ENCODE measurements around the gene WDFY4.

WDFY4 gene

DNA sequence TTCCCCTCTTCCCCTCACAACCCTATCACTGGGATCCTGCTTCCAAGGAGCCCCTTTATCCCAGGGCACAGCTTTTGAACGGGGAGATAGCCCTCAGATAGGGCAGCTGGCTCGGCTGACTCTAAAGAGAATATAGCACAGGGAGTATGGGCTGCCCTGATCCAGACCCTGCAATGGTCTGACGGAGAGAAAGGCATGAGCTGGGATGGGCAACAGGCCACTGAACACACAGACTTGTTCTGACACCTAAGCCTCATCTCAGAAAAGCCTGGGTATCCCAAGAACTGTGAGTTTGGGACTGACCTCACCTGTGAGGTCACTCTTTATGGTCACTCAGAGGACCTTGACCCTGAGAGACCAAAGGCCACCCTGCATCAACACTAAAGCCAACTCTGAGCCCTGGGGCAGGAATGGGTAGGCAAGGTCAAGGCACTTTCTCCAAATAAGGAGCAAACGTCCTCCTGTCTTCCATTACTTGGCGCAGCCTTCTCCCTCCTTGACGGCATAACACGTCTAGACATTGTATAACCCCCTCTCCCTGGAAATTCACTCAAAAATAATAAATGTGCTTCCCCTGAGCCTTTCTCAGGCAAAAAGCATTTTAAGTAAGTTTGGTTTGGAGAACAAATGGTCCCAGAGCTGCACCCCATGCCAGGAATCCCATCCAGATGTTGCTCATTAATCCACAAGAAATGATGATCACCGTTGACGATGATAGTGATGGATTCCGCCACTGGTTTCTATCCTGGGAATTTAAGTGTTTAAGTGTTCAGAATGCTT is 263.2 kb downstream of the WDFY4 start:
- ChIA-PET POLR2A (no interaction called here), CTCF (interaction anchor here (0.7 kb wide), 1 partner anchor 11 kb away, joined by 3 read pairs; no protein-coding TSS in a partner anchor)
- H3K4me3 ChIP-seq (ENCODE audit: low read depth, low read length) = no peak overlapping the region
- H3K9me3 ChIP-seq (ENCODE audit: control insufficient read depth, insufficient read depth, low read depth, low read length) = no peaks in the 10 kb centered on the region
- H3K36me3 ChIP-seq (ENCODE audit: control insufficient read depth in 2 of 2, insufficient read depth in 1 of 2, low read length in 2 of 2) = no peaks in the 10 kb centered on the region
- H3K27ac ChIP-seq (ENCODE audit: extremely low read depth, low read depth, low read length) = no peak overlapping the region
- no peaks in the 10 kb centered on the region for H3K4me1 ChIP-seq (ENCODE audit: control insufficient read depth, insufficient read depth, low read length)
- TF ChIP-seq, protein P1, sequence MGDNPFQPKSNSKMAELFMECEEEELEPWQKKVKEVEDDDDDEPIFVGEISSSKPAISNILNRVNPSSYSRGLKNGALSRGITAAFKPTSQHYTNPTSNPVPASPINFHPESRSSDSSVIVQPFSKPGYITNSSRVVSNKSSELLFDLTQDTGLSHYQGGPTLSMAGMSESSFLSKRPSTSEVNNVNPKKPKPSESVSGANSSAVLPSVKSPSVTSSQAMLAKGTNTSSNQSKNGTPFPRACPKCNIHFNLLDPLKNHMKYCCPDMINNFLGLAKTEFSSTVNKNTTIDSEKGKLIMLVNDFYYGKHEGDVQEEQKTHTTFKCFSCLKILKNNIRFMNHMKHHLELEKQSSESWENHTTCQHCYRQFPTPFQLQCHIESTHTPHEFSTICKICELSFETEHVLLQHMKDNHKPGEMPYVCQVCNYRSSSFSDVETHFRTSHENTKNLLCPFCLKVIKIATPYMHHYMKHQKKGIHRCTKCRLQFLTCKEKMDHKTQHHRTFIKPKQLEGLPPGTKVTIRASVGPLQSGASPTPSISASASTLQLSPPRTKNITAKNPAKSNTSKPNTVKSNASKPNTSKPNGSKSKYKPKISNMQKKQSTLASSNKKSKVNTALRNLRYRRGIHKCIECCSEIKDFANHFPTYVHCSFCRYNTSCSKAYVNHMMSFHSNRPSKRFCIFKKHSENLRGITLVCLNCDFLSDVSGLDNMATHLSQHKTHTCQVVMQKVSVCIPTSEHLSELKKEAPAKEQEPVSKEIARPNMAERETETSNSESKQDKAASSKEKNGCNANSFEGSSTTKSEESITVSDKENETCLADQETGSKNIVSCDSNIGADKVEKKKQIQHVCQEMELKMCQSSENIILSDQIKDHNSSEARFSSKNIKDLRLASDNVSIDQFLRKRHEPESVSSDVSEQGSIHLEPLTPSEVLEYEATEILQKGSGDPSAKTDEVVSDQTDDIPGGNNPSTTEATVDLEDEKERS (tag by site-specific recombination; IDR thresholded peaks at IDR 0.05) = no peak
- TF ChIP-seq MZF1 (tag by site-specific recombination; IDR thresholded peaks at IDR 0.05; ENCODE audit: borderline replicate concordance) = no peak
- TF ChIP-seq GLIS2 (tag by site-specific recombination; IDR thresholded peaks at IDR 0.05) = no peak
- TF ChIP-seq, protein P2, sequence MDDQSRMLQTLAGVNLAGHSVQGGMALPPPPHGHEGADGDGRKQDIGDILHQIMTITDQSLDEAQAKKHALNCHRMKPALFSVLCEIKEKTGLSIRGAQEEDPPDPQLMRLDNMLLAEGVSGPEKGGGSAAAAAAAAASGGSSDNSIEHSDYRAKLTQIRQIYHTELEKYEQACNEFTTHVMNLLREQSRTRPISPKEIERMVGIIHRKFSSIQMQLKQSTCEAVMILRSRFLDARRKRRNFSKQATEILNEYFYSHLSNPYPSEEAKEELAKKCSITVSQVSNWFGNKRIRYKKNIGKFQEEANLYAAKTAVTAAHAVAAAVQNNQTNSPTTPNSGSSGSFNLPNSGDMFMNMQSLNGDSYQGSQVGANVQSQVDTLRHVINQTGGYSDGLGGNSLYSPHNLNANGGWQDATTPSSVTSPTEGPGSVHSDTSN (CRISPR knock-in tag; IDR thresholded peaks at IDR 0.05) = no peak
- TF ChIP-seq ZNF211 (tag by site-specific recombination; IDR thresholded peaks at IDR 0.05; ENCODE audit: low read depth) = no peak
- TF ChIP-seq ZNF132 (tag by site-specific recombination; IDR thresholded peaks at IDR 0.05; ENCODE audit: borderline replicate concordance) = no peak
- no peak for TF ChIP-seq ZNF596 (tag by site-specific recombination; IDR thresholded peaks at IDR 0.05)
- no peak for TF ChIP-seq MYNN (tag by site-specific recombination; IDR thresholded peaks at IDR 0.05; ENCODE audit: borderline replicate concordance)
- TF ChIP-seq ZNF155 (tag by site-specific recombination; IDR thresholded peaks at IDR 0.05) = no peak

DNA sequence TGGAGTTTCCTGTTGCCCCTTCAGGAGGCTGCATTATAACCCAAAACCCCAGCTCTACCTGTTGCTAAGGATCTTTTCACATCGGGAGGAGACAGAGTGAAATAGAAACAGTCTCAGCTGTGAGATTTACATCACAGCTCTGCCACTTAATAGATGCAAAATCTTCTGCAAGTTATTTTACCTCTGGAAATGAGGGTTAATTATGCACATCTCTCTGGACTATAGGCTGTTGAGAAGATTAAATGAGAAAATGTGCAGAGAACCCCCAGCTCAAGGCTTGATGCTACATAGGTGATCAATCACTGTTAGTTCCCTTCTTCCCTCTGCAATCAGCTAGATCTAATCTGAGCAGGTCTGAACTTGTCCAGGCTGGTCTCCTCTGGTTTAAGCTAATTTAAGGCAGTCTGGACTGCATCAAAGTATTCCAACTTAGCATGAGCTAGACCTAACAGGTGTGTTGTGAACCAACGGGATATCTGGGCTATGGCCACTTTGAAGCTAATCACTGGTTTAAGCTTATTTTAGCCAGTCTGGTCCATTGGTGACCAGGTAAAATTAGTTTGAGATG is 263.9 kb downstream of the WDFY4 start:
- H3K4me1 ChIP-seq (ENCODE audit: control insufficient read depth, insufficient read depth, low read length) = no peaks in the 10 kb centered on the region
- H3K4me3 ChIP-seq (ENCODE audit: low read depth, low read length) = no peak overlapping the region
- ChIA-PET POLR2A (no interaction called here), CTCF (interaction anchor here (0.7 to 0.8 kb wide), 2 partner anchors 10 to 292 kb away, joined by 3 to 5 read pairs; no protein-coding TSS in a partner anchor)
- H3K27ac ChIP-seq (ENCODE audit: extremely low read depth, low read depth, low read length) = no peak overlapping the region
- TF ChIP-seq SCRT2 (tag by site-specific recombination; IDR thresholded peaks at IDR 0.05) (0 out of 2 replicates have a peak, but pooled peaks have one; percentile 25), ZNF423 (tag by site-specific recombination; IDR thresholded peaks at IDR 0.05) (no peak), ZNF571 (tag by site-specific recombination; IDR thresholded peaks at IDR 0.05) (no peak), EGR2 (tag by site-specific recombination; IDR thresholded peaks at IDR 0.05; ENCODE audit: low read depth) (no peak), ZNF785 (tag by site-specific recombination; IDR thresholded peaks at IDR 0.05) (no peak), ZNF112 (tag by site-specific recombination; IDR thresholded peaks at IDR 0.05) (no peak)
- TF ChIP-seq, protein P3, sequence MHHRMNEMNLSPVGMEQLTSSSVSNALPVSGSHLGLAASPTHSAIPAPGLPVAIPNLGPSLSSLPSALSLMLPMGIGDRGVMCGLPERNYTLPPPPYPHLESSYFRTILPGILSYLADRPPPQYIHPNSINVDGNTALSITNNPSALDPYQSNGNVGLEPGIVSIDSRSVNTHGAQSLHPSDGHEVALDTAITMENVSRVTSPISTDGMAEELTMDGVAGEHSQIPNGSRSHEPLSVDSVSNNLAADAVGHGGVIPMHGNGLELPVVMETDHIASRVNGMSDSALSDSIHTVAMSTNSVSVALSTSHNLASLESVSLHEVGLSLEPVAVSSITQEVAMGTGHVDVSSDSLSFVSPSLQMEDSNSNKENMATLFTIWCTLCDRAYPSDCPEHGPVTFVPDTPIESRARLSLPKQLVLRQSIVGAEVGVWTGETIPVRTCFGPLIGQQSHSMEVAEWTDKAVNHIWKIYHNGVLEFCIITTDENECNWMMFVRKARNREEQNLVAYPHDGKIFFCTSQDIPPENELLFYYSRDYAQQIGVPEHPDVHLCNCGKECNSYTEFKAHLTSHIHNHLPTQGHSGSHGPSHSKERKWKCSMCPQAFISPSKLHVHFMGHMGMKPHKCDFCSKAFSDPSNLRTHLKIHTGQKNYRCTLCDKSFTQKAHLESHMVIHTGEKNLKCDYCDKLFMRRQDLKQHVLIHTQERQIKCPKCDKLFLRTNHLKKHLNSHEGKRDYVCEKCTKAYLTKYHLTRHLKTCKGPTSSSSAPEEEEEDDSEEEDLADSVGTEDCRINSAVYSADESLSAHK (tag by site-specific recombination; IDR thresholded peaks at IDR 0.05) = no peak
- TF ChIP-seq, protein P4, sequence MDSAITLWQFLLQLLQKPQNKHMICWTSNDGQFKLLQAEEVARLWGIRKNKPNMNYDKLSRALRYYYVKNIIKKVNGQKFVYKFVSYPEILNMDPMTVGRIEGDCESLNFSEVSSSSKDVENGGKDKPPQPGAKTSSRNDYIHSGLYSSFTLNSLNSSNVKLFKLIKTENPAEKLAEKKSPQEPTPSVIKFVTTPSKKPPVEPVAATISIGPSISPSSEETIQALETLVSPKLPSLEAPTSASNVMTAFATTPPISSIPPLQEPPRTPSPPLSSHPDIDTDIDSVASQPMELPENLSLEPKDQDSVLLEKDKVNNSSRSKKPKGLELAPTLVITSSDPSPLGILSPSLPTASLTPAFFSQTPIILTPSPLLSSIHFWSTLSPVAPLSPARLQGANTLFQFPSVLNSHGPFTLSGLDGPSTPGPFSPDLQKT (IDR thresholded peaks at IDR 0.05; ENCODE audit: borderline replicate concordance, low read depth, low read length) = no peak
- no peaks in the 10 kb centered on the region for H3K36me3 ChIP-seq (ENCODE audit: control insufficient read depth in 2 of 2, insufficient read depth in 1 of 2, low read length in 2 of 2)
- no peaks in the 10 kb centered on the region for H3K9me3 ChIP-seq (ENCODE audit: control insufficient read depth, insufficient read depth, low read depth, low read length)

Measured in HEK293 (cell line).